H9 (cell line): ENCODE results near the gene CCBE1. TPM values are rescaled to one million over a fixed set of nuclear protein-coding genes. Genes with fewer than 3 reads are reported as not detected.

Experiments used
- DNase-seq: peaks from one replicate; pipeline ENCODE4 v3.0.0-alpha.2; 2017
- H2AFZ ChIP-seq: one replicate; pipeline ENCODE4 v1.6.1; 2013; ENCODE audit warnings: mild to moderate bottlenecking, low read length, control low read depth, moderate library complexity
- H2AK5ac ChIP-seq: 2 replicates; pipeline ENCODE4 v1.6.1; 2013; ENCODE audit warnings: low read length, control low read depth, mixed read lengths; ENCODE audit not compliant: insufficient read length
- H2BK120ac ChIP-seq: one replicate; pipeline ENCODE4 v1.6.1; 2013; ENCODE audit warnings: low read depth, mild to moderate bottlenecking, low read length, control low read depth, inconsistent platforms; ENCODE audit not compliant: poor library complexity, severe bottlenecking
- H2BK12ac ChIP-seq: 2 replicates; pipeline ENCODE4 v1.6.1; 2013; ENCODE audit warnings: low read length, control low read depth, mixed read lengths, low read depth; ENCODE audit not compliant: insufficient read length
- H2BK15ac ChIP-seq: 2 replicates; pipeline ENCODE4 v1.6.1; 2013; ENCODE audit warnings: low read depth, low read length, control low read depth
- H2BK20ac ChIP-seq: one replicate; pipeline ENCODE4 v1.6.1; 2013; ENCODE audit warnings: low read depth, mild to moderate bottlenecking, low read length, control low read depth, inconsistent platforms; ENCODE audit not compliant: poor library complexity, severe bottlenecking
- H2BK5ac ChIP-seq: 2 replicates; pipeline ENCODE4 v1.6.1; 2013; ENCODE audit warnings: low read length, control low read depth, mixed read lengths; ENCODE audit not compliant: insufficient read length
- H3K14ac ChIP-seq: 2 replicates; pipeline ENCODE4 v1.6.1; 2013; ENCODE audit warnings: low read length, control low read depth; ENCODE audit not compliant: insufficient read depth
- H3K18ac ChIP-seq: 2 replicates; pipeline ENCODE4 v1.6.1; 2013; ENCODE audit warnings: low read depth, mild to moderate bottlenecking, mixed read lengths, low read length, control low read depth; ENCODE audit not compliant: insufficient read length
- H3K23ac ChIP-seq: 2 replicates; pipeline ENCODE4 v1.6.1; 2013; ENCODE audit warnings: low read length, control low read depth, mixed read lengths, low read depth; ENCODE audit not compliant: insufficient read length
- H3K23me2 ChIP-seq: 2 replicates; pipeline ENCODE4 v1.6.1; 2013; ENCODE audit warnings: low read depth, mild to moderate bottlenecking, mixed read lengths, low read length, control low read depth; ENCODE audit not compliant: insufficient read length, poor library complexity, severe bottlenecking
- H3K27ac ChIP-seq: 2 replicates; pipeline ENCODE4 v1.5.1; 2013; ENCODE audit warnings: low read length, control low read depth, mixed read lengths, low read depth; ENCODE audit not compliant: insufficient read length
- H3K27me3 ChIP-seq: 2 replicates; pipeline ENCODE4 v1.6.1; 2013; ENCODE audit warnings: low read length, control low read depth, inconsistent platforms; ENCODE audit not compliant: insufficient read depth
- H3K4ac ChIP-seq: 2 replicates; pipeline ENCODE4 v1.6.1; 2013; ENCODE audit warnings: low read depth, mild to moderate bottlenecking, control low read depth, inconsistent platforms, low read length, moderate library complexity
- H3K4me1 ChIP-seq: 2 replicates; pipeline ENCODE4 v1.6.1; 2013; ENCODE audit warnings: low read length, control low read depth, inconsistent platforms; ENCODE audit not compliant: insufficient read depth
- H3K4me2 ChIP-seq: 2 replicates; pipeline ENCODE4 v1.6.1; 2013; ENCODE audit warnings: low read length, control low read depth, mixed read lengths; ENCODE audit not compliant: insufficient read length, insufficient read depth
- H3K56ac ChIP-seq: 2 replicates; pipeline ENCODE4 v1.6.1; 2013; ENCODE audit warnings: low read depth, mild to moderate bottlenecking, mixed read lengths, low read length, control low read depth; ENCODE audit not compliant: insufficient read length
- H3K79me1 ChIP-seq: 2 replicates; pipeline ENCODE4 v1.6.1; 2013; ENCODE audit warnings: low read depth, mild to moderate bottlenecking, moderate library complexity, low read length, control low read depth, inconsistent platforms; ENCODE audit not compliant: insufficient read depth, poor library complexity, severe bottlenecking
- H3K79me2 ChIP-seq: 2 replicates; pipeline ENCODE4 v1.6.1; 2013; ENCODE audit warnings: low read length, control low read depth, inconsistent platforms; ENCODE audit not compliant: insufficient read depth
- H3K9ac ChIP-seq: 2 replicates; pipeline ENCODE4 v1.6.1; 2013; ENCODE audit warnings: low read length, control low read depth, mixed read lengths; ENCODE audit not compliant: insufficient read length; ENCODE audit errors: extremely low read depth
- H3K9me3 ChIP-seq: one replicate; pipeline ENCODE4 v1.6.1; 2013; ENCODE audit warnings: low read depth, low read length, inconsistent platforms; ENCODE audit not compliant: control insufficient read depth
- H3T11ph ChIP-seq: one replicate; pipeline ENCODE4 v1.6.1; 2013; ENCODE audit warnings: mild to moderate bottlenecking, low read length, control low read depth, inconsistent platforms
- H4K20me1 ChIP-seq: one replicate; pipeline ENCODE4 v1.6.1; 2013; ENCODE audit not compliant: control insufficient read depth, insufficient read length, insufficient read depth
- H4K5ac ChIP-seq: 2 replicates; pipeline ENCODE4 v1.6.1; 2013; ENCODE audit warnings: low read depth, mild to moderate bottlenecking, mixed read lengths, low read length, control low read depth; ENCODE audit not compliant: insufficient read length
- H4K8ac ChIP-seq: replicated peaks from 2 replicates; pipeline ENCODE4 v1.6.1; 2013; ENCODE audit warnings: low read length, control low read depth, mixed read lengths, low read depth; ENCODE audit not compliant: insufficient read length
- H4K91ac ChIP-seq: 2 replicates; pipeline ENCODE4 v1.6.1; 2013; ENCODE audit warnings: low read depth, mild to moderate bottlenecking, moderate library complexity, mixed read lengths, low read length, control low read depth; ENCODE audit not compliant: insufficient read length
- H3K27ac Mint-ChIP-seq, 3 experiments: 2 replicates in 2 of 3; 3 replicates in 1 of 3; pipeline ENCODE4 v1.8.0; 2020 to 2021; ENCODE audit warnings: mixed read lengths in 3 of 3, mild to moderate bottlenecking in 1 of 3, moderate library complexity in 1 of 3
- H3K27me3 Mint-ChIP-seq: 2 replicates; pipeline ENCODE4 v1.8.0; 2021; ENCODE audit warnings: low read depth, mild to moderate bottlenecking, moderate library complexity, mixed read lengths
- H3K36me3 Mint-ChIP-seq, 3 experiments: 2 replicates in 2 of 3; 3 replicates in 1 of 3; pipeline ENCODE4 v1.8.0; 2020 to 2021; ENCODE audit warnings: low read depth in 3 of 3, mixed read lengths in 3 of 3; ENCODE audit not compliant: insufficient read depth in 1 of 3
- H3K4me1 Mint-ChIP-seq, 2 experiments: 2 replicates each; pipeline ENCODE4 v1.8.0; 2020; ENCODE audit warnings: mixed read lengths in 2 of 2
- H3K4me3 Mint-ChIP-seq, 2 experiments: 2 replicates in 1 of 2; 3 replicates in 1 of 2; pipeline ENCODE4 v1.8.0; 2020 to 2021; ENCODE audit warnings: mild to moderate bottlenecking in 2 of 2, mixed read lengths in 2 of 2, moderate library complexity in 1 of 2
- H3K9me3 Mint-ChIP-seq, 2 experiments: 2 replicates in 1 of 2; 3 replicates in 1 of 2; pipeline ENCODE4 v1.8.0; 2020; ENCODE audit warnings: mild to moderate bottlenecking in 2 of 2, mixed read lengths in 2 of 2, moderate library complexity in 1 of 2
- CTCF ChIP-seq: fragments of 200-600 bp; sonication (generic); conservative IDR thresholded peaks from 3 replicates; pipeline ENCODE4 v1.8.0; 2021; ENCODE audit warnings: antibody characterized with exemption, mild to moderate bottlenecking
- WGBS: extraction: QIAGEN DNeasy Blood & Tissue Kit; methylation state at CpG from one replicate; pipeline ENCODE4 v1.1.7; 2013; ENCODE audit warnings: missing lambda C conversion rate, low lambda C conversion rate, mixed read lengths; ENCODE audit not compliant: insufficient read length; ENCODE audit errors: extremely low coverage; 5-methylcytosine and 5-hydroxymethylcytosine counted together
- total RNA-seq: library from RNA; stranded (reverse); gene quantifications from 2 replicates; pipeline ENCODE4 v1.2.1, GENCODE V29; 2021

The CCBE1 gene
- total RNA-seq, 1 experiment from 2014 or later, result 0.39 TPM

- H3K9me3 Mint-ChIP-seq, result no peaks in the 10 kb centered on the region
- Histone ChIP-seq H3K9me3 (no peaks in the 10 kb centered on the region), H3K18ac (no peak overlapping the region), H2AFZ (no peak overlapping the region), H3K14ac (no peak overlapping the region), H2BK15ac (no peak overlapping the region), H2BK20ac (no peak overlapping the region), H4K8ac (no peak overlapping the region), H3K79me2 (no peaks in the 10 kb centered on the region), H3K56ac (no peak overlapping the region), H4K20me1 (no peaks in the 10 kb centered on the region), H4K91ac (no peak overlapping the region), H3K27me3 (no peaks in the 10 kb centered on the region), H3K4ac (no peak overlapping the region), H2BK5ac (no peak overlapping the region), H3K4me2 (no peak overlapping the region), H3K79me1 (no peaks in the 10 kb centered on the region), H2BK12ac (no peak overlapping the region), H3T11ph (no peak overlapping the region), H3K27ac (no peak overlapping the region), H3K23ac (no peak overlapping the region), H2BK120ac (no peak overlapping the region), H3K4me1 (peaks cover 4% of the 10 kb centered on the region; the same call in 1 of the 2 replicates), H3K23me2 (no peaks in the 10 kb centered on the region), H3K9ac (no peak overlapping the region), H2AK5ac (no peak overlapping the region), H4K5ac (no peak overlapping the region)
- no peaks in the 10 kb centered on the region; the same call in 1 of the 2 replicates for H3K27me3 Mint-ChIP-seq
- no peak overlapping the region for H3K27ac Mint-ChIP-seq
- TF ChIP-seq CTCF, result no peak
- no peak overlapping the region for H3K4me3 Mint-ChIP-seq
- no peak for DNase-seq
- H3K4me1 Mint-ChIP-seq, result peaks cover 18 to 19% of the 10 kb centered on the region in 2 experiments
- no peaks in the 10 kb centered on the region for H3K36me3 Mint-ChIP-seq
- no CpG with 5 or more reads among the region's 3 CpGs for WGBS
Observed at GRCh38 chr18:59546188-59546587, 151.0 kb downstream of the CCBE1 start.
